ENCODE measurements around the gene APEX1.
A peak's percentile ranks its signal among the peaks of the same experiment; 100 is the strongest.

The APEX1 gene

GRCh38 chr14:20492486-20492885, 37.5 kb downstream of the APEX1 start:
- H3K27ac ChIP-seq (ENCODE audit: poor library complexity, severe bottlenecking), result no peak overlapping the region

GRCh38 chr14:20493634-20494033, 38.6 kb downstream of the APEX1 start:
- DNase-seq (ENCODE audit: low spot score) (no peak), ATAC-seq (ENCODE audit: low read depth) (no peak)
- Histone ChIP-seq H3K27ac (ENCODE audit: poor library complexity, severe bottlenecking) (no peak overlapping the region), H3K36me3 (ENCODE audit: low read depth) (no peaks in the 10 kb centered on the region), H3K27me3 (ENCODE audit: insufficient read depth, poor library complexity, severe bottlenecking) (no peaks in the 10 kb centered on the region), H3K4me3 (ENCODE audit: severe bottlenecking) (no peak overlapping the region), H3K4me1 (ENCODE audit: insufficient read depth, poor library complexity, severe bottlenecking) (peaks cover 16% of the 10 kb centered on the region), H3K9me3 (ENCODE audit: severe bottlenecking) (no peaks in the 10 kb centered on the region)
- no peak for TF ChIP-seq CTCF (IDR thresholded peaks at IDR 0.05; ENCODE audit: poor library complexity, severe bottlenecking)

More at GRCh38 chr14:20492486-20492885, 37.5 kb downstream of the APEX1 start:
- H3K4me3 ChIP-seq (ENCODE audit: severe bottlenecking), result no peak overlapping the region
- H3K4me1 ChIP-seq (ENCODE audit: insufficient read depth, poor library complexity, severe bottlenecking), result peaks cover 16% of the 10 kb centered on the region
- ATAC-seq (ENCODE audit: low read depth), result no peak
- TF ChIP-seq CTCF (IDR thresholded peaks at IDR 0.05; ENCODE audit: poor library complexity, severe bottlenecking), result no peak
- DNase-seq (ENCODE audit: low spot score), result no peak
- H3K36me3 ChIP-seq (ENCODE audit: low read depth), result no peaks in the 10 kb centered on the region
- no peaks in the 10 kb centered on the region for H3K9me3 ChIP-seq (ENCODE audit: severe bottlenecking)
- H3K27me3 ChIP-seq (ENCODE audit: insufficient read depth, poor library complexity, severe bottlenecking), result no peaks in the 10 kb centered on the region

GRCh38 chr14:20494935-20495766, 40.1 kb downstream of the APEX1 start:
- TF ChIP-seq CTCF (IDR thresholded peaks at IDR 0.05; ENCODE audit: poor library complexity, severe bottlenecking), result no peak
- DNase-seq (ENCODE audit: low spot score) (no peak), ATAC-seq (ENCODE audit: low read depth) (peak; percentile 86)
- H3K27ac ChIP-seq (ENCODE audit: poor library complexity, severe bottlenecking), result peak overlapping the region; percentile 71
- H3K36me3 ChIP-seq (ENCODE audit: low read depth), result no peaks in the 10 kb centered on the region
- H3K4me3 ChIP-seq (ENCODE audit: severe bottlenecking), result no peak overlapping the region
- H3K27me3 ChIP-seq (ENCODE audit: insufficient read depth, poor library complexity, severe bottlenecking), result no peaks in the 10 kb centered on the region
- no peaks in the 10 kb centered on the region for H3K9me3 ChIP-seq (ENCODE audit: severe bottlenecking)
- H3K4me1 ChIP-seq (ENCODE audit: insufficient read depth, poor library complexity, severe bottlenecking), result peaks cover 13% of the 10 kb centered on the region

- DNase-seq (ENCODE audit: low spot score), result no peak
Observed at GRCh38 chr14:20498622-20499021, 43.6 kb downstream of the APEX1 start.

More at GRCh38 chr14:20498622-20499021, 43.6 kb downstream of the APEX1 start:
- no peak for ATAC-seq (ENCODE audit: low read depth)
- peaks cover 21% of the 10 kb centered on the region for H3K4me1 ChIP-seq (ENCODE audit: insufficient read depth, poor library complexity, severe bottlenecking)
- H3K27me3 ChIP-seq (ENCODE audit: insufficient read depth, poor library complexity, severe bottlenecking), result no peaks in the 10 kb centered on the region
- H3K27ac ChIP-seq (ENCODE audit: poor library complexity, severe bottlenecking), result no peak overlapping the region
- H3K36me3 ChIP-seq (ENCODE audit: low read depth), result no peaks in the 10 kb centered on the region
- TF ChIP-seq CTCF (IDR thresholded peaks at IDR 0.05; ENCODE audit: poor library complexity, severe bottlenecking), result no peak
- no peak overlapping the region for H3K4me3 ChIP-seq (ENCODE audit: severe bottlenecking)
- H3K9me3 ChIP-seq (ENCODE audit: severe bottlenecking), result peaks cover 2% of the 10 kb centered on the region
